ENCODE results near the gene SLX4IP.

The SLX4IP gene

DNA sequence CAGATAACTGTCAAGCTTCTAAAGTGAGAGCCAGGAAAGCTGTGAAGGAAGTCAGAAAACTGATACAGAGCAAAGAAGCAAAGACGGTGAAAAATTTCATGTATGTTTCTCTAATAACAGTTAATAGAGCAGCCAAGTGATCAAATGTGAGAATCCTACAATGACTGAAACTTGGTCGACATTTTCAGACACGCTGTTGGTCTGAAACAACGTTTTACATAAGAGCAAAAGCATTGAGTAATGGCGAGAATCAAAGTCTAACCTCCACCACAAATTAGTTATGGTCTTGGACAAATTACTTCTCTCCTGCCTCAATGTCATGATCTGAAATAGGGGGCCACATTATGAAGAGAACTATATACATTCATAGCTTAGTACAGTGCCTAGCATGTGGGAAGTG lies 4.4 kb upstream of the SLX4IP start:
- peaks cover 16% of the 10 kb centered on the region for H3K4me1 ChIP-seq (ENCODE audit: control insufficient read depth, insufficient read depth, low read length)
- no peak overlapping the region for H3K9ac ChIP-seq (ENCODE audit: low read depth, low read length)

DNA sequence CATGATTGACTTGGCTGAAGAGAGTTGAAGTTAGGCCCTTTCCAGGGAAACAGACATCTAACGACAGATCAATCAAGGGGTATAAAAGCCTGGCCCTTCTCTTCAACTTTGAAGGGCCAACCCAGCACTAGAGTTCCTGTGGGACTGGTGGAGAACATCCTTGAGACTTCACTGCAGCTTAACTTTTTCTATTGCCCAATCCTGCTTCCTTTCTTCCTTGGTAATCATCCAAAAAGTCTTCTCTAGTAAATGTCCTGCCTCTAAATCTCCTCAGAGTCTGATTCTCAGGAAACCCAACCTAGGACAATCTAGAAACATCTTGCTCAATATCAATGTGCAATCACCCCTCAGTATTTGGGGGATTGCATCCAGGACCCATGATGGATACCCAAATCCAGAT lies 3.0 kb upstream of the SLX4IP start:
- Histone ChIP-seq H3K4me1 (ENCODE audit: control insufficient read depth, insufficient read depth, low read length) (peaks cover 19% of the 10 kb centered on the region), H3K36me3 (ENCODE audit: control insufficient read depth, insufficient read depth, low read length) (no peaks in the 10 kb centered on the region), H3K4me3 (ENCODE audit: low read depth, low read length) (no peak overlapping the region), H3K9me3 (ENCODE audit: control insufficient read depth, insufficient read depth, low read length) (no peaks in the 10 kb centered on the region), H3K9ac (ENCODE audit: low read depth, low read length) (no peak overlapping the region), H3K27me3 (ENCODE audit: control insufficient read depth, insufficient read depth, low read length) (no peaks in the 10 kb centered on the region)

More for the DNA sequence above, 4.4 kb upstream of the SLX4IP start:
- H3K9me3 ChIP-seq (ENCODE audit: control insufficient read depth, insufficient read depth, low read length): no peaks in the 10 kb centered on the region
- no peak overlapping the region for H3K4me3 ChIP-seq (ENCODE audit: low read depth, low read length)
- H3K27me3 ChIP-seq (ENCODE audit: control insufficient read depth, insufficient read depth, low read length): no peaks in the 10 kb centered on the region
- no peaks in the 10 kb centered on the region for H3K36me3 ChIP-seq (ENCODE audit: control insufficient read depth, insufficient read depth, low read length)

DNA sequence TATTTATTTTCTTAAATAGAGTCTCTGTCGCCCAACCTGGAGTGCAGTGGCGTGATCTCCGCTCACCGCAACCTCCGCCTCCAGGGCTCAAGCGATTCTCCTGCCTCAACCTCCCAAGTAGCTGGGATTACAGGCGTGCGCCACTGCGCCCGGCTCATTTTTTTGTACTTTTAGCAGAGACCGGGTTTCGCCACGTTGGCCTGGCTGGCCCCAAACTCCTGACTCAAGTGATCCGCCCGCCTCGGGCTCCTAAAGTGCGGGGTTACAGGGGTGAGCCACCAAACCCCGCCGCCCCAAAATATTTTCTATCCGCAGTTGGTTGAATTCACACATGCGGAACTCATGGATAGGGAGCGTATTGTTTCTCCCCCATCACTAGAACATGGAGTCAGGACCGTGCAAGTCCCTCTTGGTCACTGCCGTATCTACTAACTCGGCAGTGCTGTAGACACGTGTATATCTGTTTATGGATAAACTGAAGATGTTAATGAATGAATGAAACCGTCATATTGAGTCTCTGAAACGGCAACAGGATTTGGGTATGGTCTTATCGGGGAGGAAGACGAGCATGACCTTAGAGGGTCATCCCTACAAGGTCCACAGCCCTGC lies 2.0 kb upstream of the SLX4IP start:
- no peaks in the 10 kb centered on the region for H3K36me3 ChIP-seq (ENCODE audit: control insufficient read depth, insufficient read depth, low read length)
- H3K4me3 ChIP-seq (ENCODE audit: low read depth, low read length): peak overlapping the region; percentile 94
- H3K9ac ChIP-seq (ENCODE audit: low read depth, low read length): peak overlapping the region; percentile 84
- peaks cover 19% of the 10 kb centered on the region for H3K4me1 ChIP-seq (ENCODE audit: control insufficient read depth, insufficient read depth, low read length)
- H3K9me3 ChIP-seq (ENCODE audit: control insufficient read depth, insufficient read depth, low read length): no peaks in the 10 kb centered on the region
- H3K27me3 ChIP-seq (ENCODE audit: control insufficient read depth, insufficient read depth, low read length): no peaks in the 10 kb centered on the region

GRCh38 chr20:10433623-10434466 lies 1.3 kb upstream of the SLX4IP start, which contains the start of gene MKKS:
Gene MKKS, minus strand, starts transcription at chr20:10434222. Its CDS starts 20,708 bp downstream, at chr20:10413514.
- no peaks in the 10 kb centered on the region for H3K9me3 ChIP-seq (ENCODE audit: control insufficient read depth, insufficient read depth, low read length)
- H3K4me3 ChIP-seq (ENCODE audit: low read depth, low read length): peak within 1 kb of the TSS; percentile 94
- H3K27me3 ChIP-seq (ENCODE audit: control insufficient read depth, insufficient read depth, low read length): no peaks in the 10 kb centered on the region
- peak within 1 kb of the TSS; percentile 84 for H3K9ac ChIP-seq (ENCODE audit: low read depth, low read length)
- no peaks in the 10 kb centered on the region for H3K36me3 ChIP-seq (ENCODE audit: control insufficient read depth, insufficient read depth, low read length)
- H3K4me1 ChIP-seq (ENCODE audit: control insufficient read depth, insufficient read depth, low read length): peaks cover 18% of the 10 kb centered on the region

- Histone ChIP-seq H3K9ac (ENCODE audit: low read depth, low read length) (peak overlapping the region; percentile 84), H3K27me3 (ENCODE audit: control insufficient read depth, insufficient read depth, low read length) (no peaks in the 10 kb centered on the region), H3K9me3 (ENCODE audit: control insufficient read depth, insufficient read depth, low read length) (no peaks in the 10 kb centered on the region), H3K4me1 (ENCODE audit: control insufficient read depth, insufficient read depth, low read length) (peaks cover 12% of the 10 kb centered on the region), H3K36me3 (ENCODE audit: control insufficient read depth, insufficient read depth, low read length) (no peaks in the 10 kb centered on the region), H3K4me3 (ENCODE audit: low read depth, low read length) (peak overlapping the region; percentile 94)
Measured at GRCh38 chr20:10434467-10434831, 656 bp upstream of the SLX4IP start.

DNA sequence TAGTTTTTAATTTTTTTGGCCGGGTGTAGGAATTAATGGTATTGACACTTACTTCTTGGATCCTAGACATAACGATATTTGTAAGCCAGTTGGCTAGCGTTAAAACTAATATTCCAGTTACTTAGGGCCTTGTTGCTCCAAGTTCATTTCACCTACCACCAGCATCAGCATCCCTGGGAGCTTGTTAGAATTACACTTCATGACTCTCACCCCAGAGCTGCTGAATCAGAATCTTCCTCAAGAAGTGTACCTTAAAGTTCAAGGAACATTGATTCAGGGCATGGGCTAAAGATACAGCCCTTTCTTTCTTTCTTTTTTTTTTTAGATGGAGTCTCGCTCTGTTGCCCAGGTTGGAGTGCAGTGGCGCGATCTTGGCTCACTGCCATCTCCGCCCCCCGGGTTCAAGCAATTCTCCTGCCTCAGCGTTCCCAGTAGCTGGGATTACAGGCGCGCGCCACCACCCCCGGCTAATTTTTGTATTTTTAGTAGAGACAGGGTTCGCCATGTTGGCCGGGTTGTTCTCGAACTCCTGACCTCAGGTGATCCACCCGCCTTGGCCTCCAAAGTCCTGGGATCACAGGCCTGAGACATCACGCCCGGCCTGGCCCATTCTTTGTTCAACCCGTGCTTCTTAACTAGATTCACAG lies 1.1 kb downstream of the SLX4IP start:
- Histone ChIP-seq H3K27me3 (ENCODE audit: control insufficient read depth, insufficient read depth, low read length) (no peaks in the 10 kb centered on the region), H3K36me3 (ENCODE audit: control insufficient read depth, insufficient read depth, low read length) (no peaks in the 10 kb centered on the region), H3K4me3 (ENCODE audit: low read depth, low read length) (peak overlapping the region; percentile 94), H3K9ac (ENCODE audit: low read depth, low read length) (peak overlapping the region; percentile 63), H3K4me1 (ENCODE audit: control insufficient read depth, insufficient read depth, low read length) (peaks cover 10% of the 10 kb centered on the region), H3K9me3 (ENCODE audit: control insufficient read depth, insufficient read depth, low read length) (no peaks in the 10 kb centered on the region)

GRCh38 chr20:10438217-10438616 lies 3.1 kb downstream of the SLX4IP start:
- Histone ChIP-seq H3K4me3 (ENCODE audit: low read depth, low read length) (no peak overlapping the region), H3K4me1 (ENCODE audit: control insufficient read depth, insufficient read depth, low read length) (peaks cover 4% of the 10 kb centered on the region), H3K9me3 (ENCODE audit: control insufficient read depth, insufficient read depth, low read length) (no peaks in the 10 kb centered on the region), H3K27me3 (ENCODE audit: control insufficient read depth, insufficient read depth, low read length) (no peaks in the 10 kb centered on the region), H3K36me3 (ENCODE audit: control insufficient read depth, insufficient read depth, low read length) (no peaks in the 10 kb centered on the region), H3K9ac (ENCODE audit: low read depth, low read length) (no peak overlapping the region)

DNA sequence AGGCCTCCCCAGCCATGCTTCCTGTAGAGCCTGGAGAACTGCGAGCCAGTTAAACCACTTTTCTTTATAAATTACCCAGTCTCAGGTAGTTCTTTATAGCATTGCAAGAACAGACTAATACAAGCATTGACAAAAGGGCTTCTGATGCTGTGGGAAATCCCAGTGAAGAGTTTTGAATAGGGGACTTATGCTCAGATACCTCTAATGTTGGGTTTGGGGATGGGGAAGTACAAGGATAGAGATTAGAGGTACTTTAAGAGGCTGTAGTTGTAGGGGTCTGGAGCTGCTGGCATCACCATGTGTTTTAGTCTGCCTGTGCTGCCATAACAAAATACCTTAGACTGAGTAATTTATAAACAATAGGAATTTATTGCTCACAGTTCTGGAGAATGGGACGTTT lies 8.8 kb downstream of the SLX4IP start:
- Histone ChIP-seq H3K9me3 (ENCODE audit: control insufficient read depth, insufficient read depth, low read length) (no peaks in the 10 kb centered on the region), H3K4me3 (ENCODE audit: low read depth, low read length) (no peak overlapping the region), H3K9ac (ENCODE audit: low read depth, low read length) (no peak overlapping the region)

GRCh38 chr20:10445758-10446157 lies 10.7 kb downstream of the SLX4IP start:
- Histone ChIP-seq H3K9ac (ENCODE audit: low read depth, low read length) (no peak overlapping the region), H3K27me3 (ENCODE audit: control insufficient read depth, insufficient read depth, low read length) (no peaks in the 10 kb centered on the region), H3K36me3 (ENCODE audit: control insufficient read depth, insufficient read depth, low read length) (no peaks in the 10 kb centered on the region), H3K9me3 (ENCODE audit: control insufficient read depth, insufficient read depth, low read length) (no peaks in the 10 kb centered on the region), H3K4me1 (ENCODE audit: control insufficient read depth, insufficient read depth, low read length) (no peaks in the 10 kb centered on the region), H3K4me3 (ENCODE audit: low read depth, low read length) (no peak overlapping the region)

More for the DNA sequence above, 8.8 kb downstream of the SLX4IP start:
- no peaks in the 10 kb centered on the region for H3K4me1 ChIP-seq (ENCODE audit: control insufficient read depth, insufficient read depth, low read length)
- no peaks in the 10 kb centered on the region for H3K27me3 ChIP-seq (ENCODE audit: control insufficient read depth, insufficient read depth, low read length)
- H3K36me3 ChIP-seq (ENCODE audit: control insufficient read depth, insufficient read depth, low read length): no peaks in the 10 kb centered on the region

GRCh38 chr20:10447028-10447427 lies 11.9 kb downstream of the SLX4IP start:
- Histone ChIP-seq H3K27me3 (ENCODE audit: control insufficient read depth, insufficient read depth, low read length) (no peaks in the 10 kb centered on the region), H3K9ac (ENCODE audit: low read depth, low read length) (no peak overlapping the region), H3K4me1 (ENCODE audit: control insufficient read depth, insufficient read depth, low read length) (no peaks in the 10 kb centered on the region), H3K36me3 (ENCODE audit: control insufficient read depth, insufficient read depth, low read length) (no peaks in the 10 kb centered on the region), H3K4me3 (ENCODE audit: low read depth, low read length) (no peak overlapping the region), H3K9me3 (ENCODE audit: control insufficient read depth, insufficient read depth, low read length) (no peaks in the 10 kb centered on the region)

DNA sequence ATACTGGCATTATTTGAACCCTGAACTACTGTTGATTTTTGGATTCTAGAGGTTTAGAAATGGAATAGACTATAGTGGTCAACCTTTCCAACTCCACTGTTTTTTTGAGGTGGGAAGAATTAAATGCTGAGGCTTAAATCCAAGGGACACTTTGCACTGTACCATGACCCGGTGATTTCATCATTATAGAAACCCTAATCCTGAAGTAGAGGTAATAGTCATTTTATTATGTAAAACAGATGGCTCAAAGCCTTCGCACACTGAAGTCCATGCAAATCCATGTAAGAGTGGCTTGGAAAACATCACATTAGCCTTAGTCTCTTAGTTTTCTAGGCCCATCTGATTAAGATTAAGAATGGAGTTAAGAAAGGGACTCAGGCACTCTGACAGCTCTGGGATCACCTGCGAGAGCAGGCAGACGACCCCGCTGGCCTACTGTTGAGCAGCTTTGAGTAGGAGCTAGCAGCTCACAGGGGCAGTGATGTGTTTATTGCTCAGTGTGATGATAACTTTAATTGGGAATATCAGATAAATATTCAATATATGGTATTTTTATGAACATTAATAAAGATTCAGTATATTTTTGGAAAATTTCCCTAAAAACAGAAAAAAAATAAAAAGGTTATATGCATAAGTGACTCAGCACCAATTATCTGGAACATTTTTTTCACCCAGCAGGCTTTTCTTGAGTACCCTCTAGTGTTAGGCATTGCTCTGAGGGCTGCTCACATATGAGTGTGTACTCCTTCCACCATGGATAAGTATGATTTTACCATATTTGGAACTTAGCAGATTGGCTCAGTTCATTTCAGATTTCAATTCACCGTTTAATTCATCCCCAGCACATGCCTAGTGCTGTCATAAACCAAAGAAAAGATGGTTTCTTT lies 13.4 kb downstream of the SLX4IP start:
- Histone ChIP-seq H3K27me3 (ENCODE audit: control insufficient read depth, insufficient read depth, low read length) (no peaks in the 10 kb centered on the region), H3K9ac (ENCODE audit: low read depth, low read length) (no peak overlapping the region), H3K36me3 (ENCODE audit: control insufficient read depth, insufficient read depth, low read length) (no peaks in the 10 kb centered on the region), H3K4me3 (ENCODE audit: low read depth, low read length) (no peak overlapping the region), H3K4me1 (ENCODE audit: control insufficient read depth, insufficient read depth, low read length) (no peaks in the 10 kb centered on the region), H3K9me3 (ENCODE audit: control insufficient read depth, insufficient read depth, low read length) (no peaks in the 10 kb centered on the region)
